COLO668 (cell line): Measurements from ENCODE around the gene PRKCH.
A peak's percentile ranks its signal among the peaks of the same experiment; 100 is the strongest.

Experiments
- DNase-seq: peaks from one replicate; lab custom pipeline; 2025; ENCODE audit not compliant: unreplicated experiment; lab: John Stamatoyannopoulos, UW

The PRKCH gene

GRCh38 chr14:61577506-61577931 lies 256.1 kb downstream of the PRKCH start:
- no peak for DNase-seq

GRCh38 chr14:61578745-61579144 lies 257.4 kb downstream of the PRKCH start:
- DNase-seq = no peak

DNA sequence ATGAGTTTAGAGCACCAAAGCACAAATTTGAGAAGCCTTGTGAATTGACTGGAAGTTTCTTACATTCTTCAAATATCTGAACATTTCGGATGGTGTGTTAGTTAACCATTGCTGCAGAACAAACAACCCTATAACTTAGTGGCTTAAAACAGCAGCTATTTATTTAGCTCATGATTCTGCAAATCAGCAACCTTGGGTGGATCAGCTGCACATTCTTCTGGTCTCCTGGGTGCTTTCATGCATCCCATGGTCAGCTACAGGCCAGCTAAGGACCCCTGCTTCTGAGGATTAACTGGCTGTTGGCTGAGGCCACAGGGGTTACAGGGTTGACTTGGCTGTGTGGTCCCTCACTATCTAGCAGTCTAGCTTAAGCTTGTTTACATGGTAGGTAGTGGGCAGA lies 260.0 kb downstream of the PRKCH start:
- DNase-seq = no peak

DNA sequence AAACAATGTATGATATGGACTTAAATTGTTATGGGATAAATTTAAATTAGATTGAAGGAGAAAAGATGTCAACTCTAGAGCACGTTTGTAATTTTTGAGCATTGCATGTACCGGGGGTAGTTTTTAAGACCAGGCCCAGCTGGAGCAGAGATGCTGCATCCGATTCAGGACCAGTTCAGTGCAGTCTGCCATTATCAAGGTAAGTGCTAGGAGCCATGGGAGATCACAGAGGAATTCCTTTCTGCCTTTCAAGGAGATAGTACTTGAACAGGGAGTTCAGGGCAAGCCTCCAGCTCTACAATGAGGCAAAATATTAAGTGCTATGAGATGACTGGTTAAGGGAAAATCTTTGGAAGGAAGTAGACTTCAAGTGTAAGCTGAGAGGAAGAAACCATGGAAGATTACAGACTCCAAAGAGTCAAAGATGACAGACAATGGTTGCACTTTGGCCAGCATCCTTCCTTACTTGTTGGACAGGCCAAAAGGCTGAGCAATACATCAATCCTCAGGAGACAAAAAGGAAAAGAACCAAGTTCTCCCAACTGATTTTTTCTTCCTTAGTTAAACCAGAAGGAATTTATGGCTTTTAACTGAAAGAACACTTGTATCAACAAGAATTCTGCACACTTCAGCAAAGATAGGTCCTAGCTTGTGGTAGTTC lies 260.7 kb downstream of the PRKCH start:
- DNase-seq = no peak

- DNase-seq = no peak
Observed at GRCh38 chr14:61582815-61583214, 261.4 kb downstream of the PRKCH start.

DNA sequence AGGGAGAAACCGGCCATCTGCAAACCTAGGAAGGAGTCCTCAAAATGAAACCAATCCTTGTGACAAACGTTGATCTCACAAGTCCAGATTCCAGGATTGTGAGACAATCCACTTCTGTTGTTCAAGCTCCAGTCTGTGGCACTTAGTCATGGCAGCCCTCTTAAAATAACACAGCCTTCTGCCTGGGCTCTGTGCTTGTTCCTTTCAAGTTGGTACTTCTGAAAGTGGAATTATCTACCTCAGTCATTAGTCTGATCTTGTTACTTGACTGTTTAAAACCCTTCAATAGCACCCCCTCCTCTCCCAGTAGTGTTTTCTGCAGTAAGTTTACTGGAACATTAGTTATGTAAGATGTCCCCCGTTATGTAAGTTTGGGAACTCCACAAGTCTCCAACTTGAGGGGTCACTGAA lies 263.0 kb downstream of the PRKCH start:
- DNase-seq = no peak

- no peak for DNase-seq
Observed at GRCh38 chr14:61585598-61586543, 264.5 kb downstream of the PRKCH start.

- DNase-seq = no peak
Observed at GRCh38 chr14:61586544-61587055, 265.2 kb downstream of the PRKCH start.

- no peak for DNase-seq
Observed at GRCh38 chr14:61587081-61587713, 265.8 kb downstream of the PRKCH start.

DNA sequence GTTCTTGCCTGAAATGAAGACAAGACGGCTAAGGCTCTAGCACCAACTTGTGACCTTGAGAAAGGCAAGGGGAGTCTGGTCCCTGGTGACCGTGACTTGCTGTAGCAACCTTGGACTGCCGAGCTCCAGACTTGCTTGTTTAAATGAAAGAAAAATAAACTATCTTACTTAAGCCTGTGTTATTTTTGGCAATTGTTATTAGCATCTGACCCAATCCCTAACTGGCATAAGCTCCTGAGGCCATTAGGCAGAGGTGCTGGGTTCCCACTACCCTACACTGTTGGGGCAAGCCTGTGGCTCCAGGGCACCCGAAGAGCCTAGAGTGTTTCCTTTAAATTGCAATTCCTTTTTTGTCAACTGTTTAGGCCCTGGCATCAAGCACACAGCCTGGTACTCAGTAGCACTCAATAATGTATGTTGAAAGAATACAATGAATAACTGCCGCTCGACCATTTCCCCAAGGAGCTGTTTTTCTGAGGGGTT lies 267.1 kb downstream of the PRKCH start:
- DNase-seq = no peak

- peak; percentile 67 for DNase-seq
Observed at GRCh38 chr14:61589691-61590581, 268.6 kb downstream of the PRKCH start.

DNA sequence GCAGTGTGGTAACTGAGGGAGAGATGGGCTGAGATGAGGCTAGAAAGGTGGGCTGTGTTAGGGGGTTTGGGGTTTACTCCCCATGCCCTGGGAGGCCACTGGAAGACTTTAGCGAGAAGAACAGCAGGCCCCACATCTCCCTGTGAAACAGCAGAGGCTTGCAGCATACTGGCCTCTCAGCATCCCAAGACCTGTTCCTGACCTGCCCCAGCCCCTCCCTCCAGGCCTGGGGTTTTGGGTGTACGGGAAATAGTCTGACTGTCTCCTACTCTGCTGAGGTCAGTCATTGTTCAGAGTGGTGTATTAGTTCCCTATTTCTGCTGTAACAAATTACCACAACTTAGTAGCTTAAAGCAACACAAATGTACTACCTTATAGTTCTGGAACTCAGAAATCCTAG lies 270.5 kb downstream of the PRKCH start:
- no peak for DNase-seq

GRCh38 chr14:61593330-61593729 lies 272.0 kb downstream of the PRKCH start:
- DNase-seq = no peak

DNA sequence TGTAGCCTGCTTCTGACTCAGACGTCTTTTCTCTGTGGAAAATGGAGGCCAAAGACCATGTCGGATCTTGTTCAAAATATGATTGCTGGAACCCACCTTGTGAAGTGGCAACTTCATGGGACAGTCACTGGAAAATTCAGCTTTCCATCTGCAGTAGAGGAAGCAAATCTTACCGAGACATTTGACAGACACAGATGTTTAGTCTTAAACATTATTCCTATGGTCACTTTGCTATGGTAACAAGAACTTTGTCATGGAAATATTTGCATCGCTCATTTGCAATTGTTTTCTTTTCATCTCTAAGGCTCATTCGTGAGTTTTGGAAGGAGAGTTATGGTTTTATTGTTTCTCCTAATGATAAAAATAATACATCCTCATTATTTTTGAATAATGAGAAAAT lies 275.6 kb downstream of the PRKCH start:
- DNase-seq = no peak

- no peak for DNase-seq
Observed at GRCh38 chr14:61598980-61599379, 277.6 kb downstream of the PRKCH start.

GRCh38 chr14:61599942-61600341 lies 278.6 kb downstream of the PRKCH start:
- DNase-seq = no peak
